GM19193 (cell line): ENCODE data around the gene TRIM32.

ENCODE experiments used
- POLR2A ChIP-seq: IDR thresholded peaks from 4 replicates; pipeline ENCODE4 v1.6.1; 2011; ENCODE audit not compliant: insufficient read depth, insufficient read length; ENCODE audit errors: extremely low read depth

TRIM32 gene

GRCh38 chr9:116715751-116716150 is 28.6 kb downstream of the TRIM32 start:
- no peak for TF ChIP-seq POLR2A

DNA sequence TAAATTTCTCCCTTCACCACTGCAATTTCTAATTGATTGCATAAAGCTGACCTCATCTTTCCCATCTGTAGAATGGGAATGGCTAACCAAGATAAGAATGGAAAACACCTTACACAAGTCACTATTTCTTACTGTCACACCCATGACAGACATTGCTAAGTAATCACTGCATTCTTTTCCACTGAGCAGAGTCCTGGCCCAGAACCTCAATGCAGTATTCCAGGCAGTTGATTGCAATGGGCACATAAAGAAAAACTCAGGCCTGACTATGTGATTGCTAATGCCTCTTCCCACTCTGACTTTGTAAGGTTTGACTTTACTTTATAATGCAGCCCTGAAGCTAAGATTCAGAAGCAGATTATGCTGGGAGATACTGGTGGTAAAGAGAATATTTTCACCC is 29.3 kb downstream of the TRIM32 start:
- no peak for TF ChIP-seq POLR2A

- no peak for TF ChIP-seq POLR2A
Observed at GRCh38 chr9:116717150-116717549, 30.0 kb downstream of the TRIM32 start.

DNA sequence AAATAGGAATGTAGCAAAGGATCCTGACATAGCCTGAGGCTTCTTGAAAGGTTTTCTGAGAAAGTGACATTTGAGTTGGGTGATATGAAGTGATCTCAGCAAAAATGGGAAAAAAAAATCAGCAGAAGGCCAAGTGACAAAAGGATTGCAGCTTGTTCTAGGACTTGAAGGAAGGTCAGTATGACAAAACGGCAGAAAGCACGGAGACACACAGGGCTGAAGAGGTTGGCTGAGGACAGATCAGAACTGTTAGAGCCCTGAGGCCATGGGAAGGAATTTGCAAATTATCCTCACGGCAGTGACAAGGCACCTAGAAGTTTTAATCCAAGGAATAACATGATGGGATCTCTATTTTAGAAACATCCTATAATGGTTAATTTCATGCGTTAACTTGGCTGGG is 31.0 kb downstream of the TRIM32 start:
- TF ChIP-seq POLR2A: no peak

GRCh38 chr9:116720111-116720510 is 33.0 kb downstream of the TRIM32 start:
- TF ChIP-seq POLR2A: no peak

DNA sequence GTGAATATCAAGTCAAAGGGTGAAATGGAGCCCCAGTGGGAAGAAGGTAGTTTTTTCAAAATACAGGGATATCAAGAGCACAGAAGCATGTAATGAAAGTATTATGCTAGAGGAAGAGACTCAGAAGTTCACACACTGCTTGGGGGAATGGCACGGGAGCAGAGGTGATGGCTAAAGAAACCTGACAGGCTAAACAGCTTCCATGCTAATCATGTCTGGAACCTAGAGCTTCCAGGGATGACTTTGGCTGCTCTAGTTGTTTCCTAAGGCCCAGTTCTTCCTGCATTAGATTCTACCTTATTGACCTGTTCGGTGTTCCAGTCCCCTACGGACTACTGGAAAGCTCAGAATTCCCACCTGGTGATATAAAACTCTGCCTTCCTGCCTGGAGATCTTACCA is 34.3 kb downstream of the TRIM32 start:
- no peak for TF ChIP-seq POLR2A

DNA sequence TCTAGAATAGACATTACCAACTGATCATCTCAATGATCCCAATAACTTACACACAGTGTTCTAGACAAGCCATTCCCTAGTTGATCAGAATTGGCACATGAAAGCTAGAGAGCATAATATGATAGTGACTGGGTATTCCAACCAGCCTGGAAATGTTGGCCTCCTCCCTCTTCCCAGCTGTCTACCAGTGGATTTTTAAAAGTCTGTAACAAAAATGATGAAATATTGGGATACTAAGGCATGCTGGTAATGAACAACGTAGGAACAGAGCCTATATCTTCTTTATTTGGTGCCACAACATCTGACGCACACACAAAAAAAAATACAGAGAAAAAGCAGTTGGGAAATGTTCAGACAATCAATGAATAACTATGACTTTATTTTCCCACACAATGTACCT is 34.8 kb downstream of the TRIM32 start:
- TF ChIP-seq POLR2A: no peak

DNA sequence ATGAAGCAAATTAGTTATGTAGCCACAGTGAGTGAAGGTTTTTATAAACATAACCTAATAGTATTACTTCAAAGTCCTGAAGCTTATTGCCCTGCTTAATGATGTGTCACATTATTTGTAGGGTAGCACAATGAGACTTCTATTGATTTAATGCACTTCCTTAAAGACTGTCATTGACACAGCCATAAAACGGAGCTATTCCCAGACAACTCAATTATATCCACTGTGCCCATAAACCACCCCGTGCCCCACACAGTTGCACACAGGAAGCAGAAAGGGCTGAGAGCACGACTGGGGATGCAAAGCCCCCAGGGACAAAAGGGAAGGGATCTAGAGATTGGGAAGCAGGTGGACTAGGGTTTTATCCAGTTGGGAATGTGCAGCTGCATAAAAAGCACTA is 37.0 kb downstream of the TRIM32 start:
- TF ChIP-seq POLR2A: no peak

GRCh38 chr9:116726602-116727001 is 39.5 kb downstream of the TRIM32 start:
- no peak for TF ChIP-seq POLR2A

DNA sequence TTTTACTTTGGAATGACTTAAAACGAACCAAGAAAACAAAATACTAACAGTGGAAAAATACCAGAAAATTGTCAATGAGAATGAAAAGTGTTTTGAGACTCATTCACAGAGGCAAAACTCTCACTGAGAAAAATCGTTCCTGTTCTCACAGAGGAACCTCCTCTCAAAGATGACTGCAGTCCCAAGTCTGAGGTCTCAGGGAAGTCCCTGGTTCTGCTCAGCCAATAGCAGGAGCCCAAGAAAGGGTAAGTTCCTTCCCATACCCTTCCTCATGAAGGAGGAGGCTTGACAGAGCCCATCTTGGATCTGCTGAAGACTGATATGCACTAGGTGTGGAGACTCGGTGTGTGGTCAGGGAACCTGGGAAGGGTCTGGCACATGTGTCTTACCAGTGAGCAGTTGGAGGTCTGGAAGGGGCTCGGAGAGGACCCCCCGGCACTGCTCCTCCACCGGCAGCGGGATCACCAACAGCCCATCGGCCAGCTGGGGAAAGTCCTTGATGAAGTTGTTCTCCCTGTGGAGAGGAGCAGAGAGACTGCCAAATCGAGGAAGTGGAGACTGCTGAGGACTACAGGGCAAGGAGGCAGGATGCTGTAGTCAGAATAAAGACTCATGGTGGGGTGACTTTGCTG is 46.0 kb downstream of the TRIM32 start:
- TF ChIP-seq POLR2A: no peak

DNA sequence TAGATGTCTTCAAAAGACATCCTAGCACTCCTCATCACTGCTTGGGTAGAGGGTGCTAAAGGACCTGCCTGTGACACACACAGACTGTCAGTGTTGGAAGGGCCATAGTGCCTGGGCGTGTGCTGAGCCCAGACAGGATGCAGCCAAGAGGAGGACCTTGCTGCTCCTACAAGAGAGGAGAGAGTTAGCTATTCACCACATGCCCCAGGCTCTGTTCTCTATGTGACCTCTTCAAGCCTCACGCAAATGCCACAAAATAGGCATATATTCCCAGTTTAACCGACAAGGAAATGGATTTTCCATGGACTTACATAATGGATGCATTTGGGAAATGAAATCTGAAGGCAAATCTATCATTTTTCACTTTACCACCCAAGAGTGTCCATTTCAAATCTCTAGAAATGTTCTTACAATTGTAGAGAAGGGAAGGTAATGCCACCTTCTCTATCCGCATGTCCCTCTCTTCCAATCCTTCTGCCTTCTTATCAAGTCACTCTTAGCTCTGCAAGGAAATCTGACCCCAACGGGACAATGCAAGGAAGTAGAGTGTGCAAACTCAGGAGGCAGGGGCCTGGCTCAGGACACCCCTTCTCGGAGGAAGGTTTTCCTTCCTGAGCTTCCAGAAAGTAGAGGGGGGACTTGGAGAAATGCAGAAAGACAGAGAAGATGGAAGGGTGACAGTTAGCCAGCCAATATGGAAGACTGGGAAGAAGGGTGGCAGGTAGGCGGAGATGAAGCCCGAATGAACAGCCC is 49.5 kb downstream of the TRIM32 start:
- no peak for TF ChIP-seq POLR2A

GRCh38 chr9:116737152-116737546 is 50.0 kb downstream of the TRIM32 start:
- TF ChIP-seq POLR2A: no peak

DNA sequence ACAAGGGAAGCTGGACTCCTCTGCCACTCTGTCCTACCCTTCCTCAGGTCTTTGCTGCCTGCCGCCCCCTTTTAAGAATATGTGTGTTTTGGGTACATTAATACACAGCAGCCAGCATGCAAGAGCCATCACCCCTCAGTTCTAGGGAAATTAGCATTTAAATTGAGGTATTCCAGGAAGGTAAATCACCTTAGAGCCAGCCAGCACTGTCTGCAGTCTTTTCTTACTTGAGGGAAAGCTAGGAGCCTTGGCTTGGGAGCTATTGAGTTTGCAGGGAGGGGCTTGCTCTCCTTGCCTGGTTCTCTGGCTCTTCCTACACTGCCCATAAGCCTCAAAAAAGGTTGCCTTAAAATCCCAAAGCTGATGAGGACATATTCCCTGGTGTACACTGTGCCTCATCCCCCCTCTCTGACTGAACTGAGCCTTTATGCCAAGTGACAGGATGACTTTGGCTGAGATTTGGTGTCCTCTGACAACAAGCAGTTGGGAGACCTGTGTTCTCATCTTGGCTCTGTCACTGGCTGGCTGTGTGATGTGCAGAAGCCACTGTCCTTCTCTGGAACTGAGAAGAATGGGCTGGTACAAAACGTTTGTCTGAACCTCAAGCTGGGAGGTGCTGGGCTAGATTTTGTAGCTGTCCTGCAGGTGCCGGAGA is 54.1 kb downstream of the TRIM32 start:
- no peak for TF ChIP-seq POLR2A

DNA sequence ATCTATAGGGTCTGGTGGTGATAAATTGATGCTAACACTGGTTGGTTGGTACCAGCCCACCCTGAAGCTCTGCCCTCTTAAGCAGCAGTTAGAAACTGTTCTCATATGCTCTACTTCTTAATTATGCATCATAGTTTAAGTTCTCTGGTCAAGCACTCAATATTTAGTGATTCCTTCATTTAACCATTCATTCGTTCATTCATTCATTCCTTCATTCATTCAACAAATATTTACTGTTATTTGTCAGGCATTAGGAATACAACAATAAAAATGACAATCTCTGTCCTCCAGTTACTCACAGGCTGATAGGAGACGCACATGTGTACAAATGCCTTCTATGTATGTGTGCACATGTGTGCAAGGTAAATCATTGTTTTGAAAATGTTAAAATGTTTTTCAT is 54.6 kb downstream of the TRIM32 start:
- no peak for TF ChIP-seq POLR2A

DNA sequence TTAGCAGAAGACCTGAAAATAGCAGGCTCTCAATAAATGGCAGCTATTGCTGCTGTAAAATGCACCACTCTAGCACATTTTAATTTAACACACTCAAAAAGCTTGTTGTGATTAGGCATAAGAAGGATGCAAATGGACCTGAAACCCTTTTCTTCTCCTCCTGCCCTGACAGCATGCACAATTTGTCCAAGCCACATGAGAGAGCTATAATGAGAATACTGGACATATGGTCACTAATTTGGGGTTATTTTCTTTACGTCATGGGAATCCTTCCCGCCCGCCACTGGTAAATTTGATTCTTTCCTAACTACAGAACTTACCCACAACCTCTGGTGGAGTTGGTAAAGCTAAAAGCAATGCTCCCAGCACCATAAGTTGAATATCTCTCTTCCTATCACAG is 62.1 kb downstream of the TRIM32 start:
- TF ChIP-seq POLR2A: no peak

DNA sequence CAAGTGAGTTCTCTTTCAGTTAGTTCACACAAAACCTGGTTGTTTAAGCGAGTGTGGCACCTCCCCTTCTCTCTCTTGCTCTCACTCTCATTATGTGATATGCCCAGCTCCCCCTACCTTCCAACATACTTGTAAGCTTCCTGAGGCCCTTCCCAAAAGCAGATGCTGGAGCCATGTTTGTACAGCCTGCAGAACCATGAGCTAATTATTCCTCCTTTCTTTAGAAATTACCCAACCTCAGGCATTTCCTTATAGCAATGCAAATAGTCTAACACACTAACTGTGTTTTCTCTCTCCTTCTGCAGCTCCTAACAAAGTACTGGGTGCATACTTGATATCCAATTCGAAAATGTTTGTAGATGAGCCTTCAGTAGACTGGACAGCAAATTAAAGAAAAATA is 62.7 kb downstream of the TRIM32 start:
- no peak for TF ChIP-seq POLR2A
